ENCODE results near the gene NDST3. TPM values are rescaled to one million over a fixed set of nuclear protein-coding genes. Genes with fewer than 3 reads are reported as not detected.
"Not testable (repeated sequence)": the region's sequence is repeated elsewhere in the genome, so short reads cannot be mapped to it uniquely, and the experiment has no call there.

Gene NDST3
- total RNA-seq, 1 donor from 2014 or later = 6.5 TPM

GRCh38 chr4:118175506-118175905 lies 141.2 kb downstream of the NDST3 start:
- no peak for DNase-seq (ENCODE audit: low spot score)

- DNase-seq (ENCODE audit: low spot score) = no peak
Measured at GRCh38 chr4:118177126-118177525, 142.8 kb downstream of the NDST3 start.

- DNase-seq (ENCODE audit: low spot score) = no peak
Measured at GRCh38 chr4:118180776-118181175, 146.5 kb downstream of the NDST3 start.

GRCh38 chr4:118190903-118191302 lies 156.6 kb downstream of the NDST3 start:
- DNase-seq (ENCODE audit: low spot score) = no peak

- no peak for DNase-seq (ENCODE audit: low spot score)
Measured at GRCh38 chr4:118193421-118193820, 159.1 kb downstream of the NDST3 start.

- peak; percentile 7 for DNase-seq (ENCODE audit: low spot score)
Measured at GRCh38 chr4:118206627-118207026, 172.3 kb downstream of the NDST3 start.

GRCh38 chr4:118213101-118213500 lies 178.8 kb downstream of the NDST3 start:
- DNase-seq (ENCODE audit: low spot score) = no peak

- no peak for DNase-seq (ENCODE audit: low spot score)
Measured at GRCh38 chr4:118215826-118216225, 181.5 kb downstream of the NDST3 start.

- DNase-seq (ENCODE audit: low spot score) = peak; percentile 61
Measured at GRCh38 chr4:118221227-118221800, 187.0 kb downstream of the NDST3 start.

GRCh38 chr4:118224243-118224829 lies 190.1 kb downstream of the NDST3 start:
- peak; percentile 78 for DNase-seq (ENCODE audit: low spot score)

GRCh38 chr4:118225511-118225910 lies 191.2 kb downstream of the NDST3 start:
- DNase-seq (ENCODE audit: low spot score) = peak; percentile 17

GRCh38 chr4:118226311-118227010 lies 192.2 kb downstream of the NDST3 start:
- DNase-seq (ENCODE audit: low spot score) = peak; percentile 91

GRCh38 chr4:118235566-118236120 lies 201.4 kb downstream of the NDST3 start:
- peak; percentile 92 for DNase-seq (ENCODE audit: low spot score)

GRCh38 chr4:118237531-118237930 lies 203.2 kb downstream of the NDST3 start:
- no peak for DNase-seq (ENCODE audit: low spot score)

GRCh38 chr4:118249890-118250289 lies 215.6 kb downstream of the NDST3 start:
- DNase-seq (ENCODE audit: low spot score) = no peak

GRCh38 chr4:118254368-118254767 lies 220.1 kb downstream of the NDST3 start:
- no peak for DNase-seq (ENCODE audit: low spot score)

- DNase-seq (ENCODE audit: low spot score) = no peak
Measured at GRCh38 chr4:118259111-118259510, 224.8 kb downstream of the NDST3 start.

GRCh38 chr4:118260309-118260708 lies 226.0 kb downstream of the NDST3 start:
- DNase-seq (ENCODE audit: low spot score) = no peak

GRCh38 chr4:118264096-118264495 lies 229.8 kb downstream of the NDST3 start:
- no peak for DNase-seq (ENCODE audit: low spot score)

GRCh38 chr4:118265312-118266144 lies 231.2 kb downstream of the NDST3 start:
- DNase-seq (ENCODE audit: low spot score) = peak; percentile 59

- DNase-seq (ENCODE audit: low spot score) = not testable (repeated sequence)
Measured at GRCh38 chr4:118266145-118266496, 231.8 kb downstream of the NDST3 start.

GRCh38 chr4:118268780-118269179 lies 234.5 kb downstream of the NDST3 start:
- no peak for DNase-seq (ENCODE audit: low spot score)

Measured in umbilical cord (tissue), 2 donors.